Ishikawa (cell line): Measurements from ENCODE around the gene GPR39.

Source experiments
- CEBPB ChIP-seq: IDR thresholded peaks from 2 replicates; pipeline ENCODE4 v1.6.1; 2012
- CREB1 ChIP-seq: IDR thresholded peaks from 2 replicates; pipeline ENCODE4 v1.6.1; 2012; ENCODE audit warnings: low read depth
- EGR1 ChIP-seq: IDR thresholded peaks from 2 replicates; pipeline ENCODE4 v1.6.1; 2012
- EP300 ChIP-seq: IDR thresholded peaks from 2 replicates; pipeline ENCODE4 v1.6.1; 2012; ENCODE audit warnings: borderline replicate concordance
- FOXM1 ChIP-seq: IDR thresholded peaks from 2 replicates; pipeline ENCODE4 v1.6.1; 2012; ENCODE audit warnings: low read depth, borderline replicate concordance
- MAX ChIP-seq: IDR thresholded peaks from 2 replicates; pipeline ENCODE4 v1.6.1; 2012
- NFIC ChIP-seq: IDR thresholded peaks from 2 replicates; pipeline ENCODE4 v1.6.1; 2012
- RAD21 ChIP-seq: IDR thresholded peaks from 2 replicates; pipeline ENCODE4 v1.6.1; 2012; ENCODE audit warnings: low read depth
- TAF1 ChIP-seq: IDR thresholded peaks from 2 replicates; pipeline ENCODE4 v1.6.1; 2012; ENCODE audit warnings: low read depth, mild to moderate bottlenecking
- TCF12 ChIP-seq: IDR thresholded peaks from 2 replicates; pipeline ENCODE4 v1.6.1; 2012; ENCODE audit warnings: low read depth
- TEAD4 ChIP-seq: IDR thresholded peaks from 2 replicates; pipeline ENCODE4 v1.6.1; 2012
- YY1 ChIP-seq: IDR thresholded peaks from 2 replicates; pipeline ENCODE4 v1.6.1; 2012; ENCODE audit warnings: low read depth
- ZBTB7A ChIP-seq: IDR thresholded peaks from 2 replicates; pipeline ENCODE4 v1.6.1; 2012; ENCODE audit warnings: low read depth
- TF ChIP-seq, protein P1 (sequence below): IDR thresholded peaks from 2 replicates; pipeline ENCODE4 v1.6.1; 2012; ENCODE audit warnings: low read depth, mild to moderate bottlenecking
- TF ChIP-seq, protein P2 (sequence below): IDR thresholded peaks from 2 replicates; pipeline ENCODE4 v1.6.1; 2012

GPR39 gene

GRCh38 chr2:132384491-132385151, 32.0 kb upstream of the GPR39 start:
- TF ChIP-seq TEAD4 (no peak), CEBPB (no peak), TCF12 (no peak), RAD21 (no peak), CREB1 (no peak), NFIC (no peak), TAF1 (no peak), EGR1 (no peak), YY1 (no peak), FOXM1 (no peak), ZBTB7A (no peak), MAX (no peak), EP300 (no peak)
- TF ChIP-seq, protein P1, sequence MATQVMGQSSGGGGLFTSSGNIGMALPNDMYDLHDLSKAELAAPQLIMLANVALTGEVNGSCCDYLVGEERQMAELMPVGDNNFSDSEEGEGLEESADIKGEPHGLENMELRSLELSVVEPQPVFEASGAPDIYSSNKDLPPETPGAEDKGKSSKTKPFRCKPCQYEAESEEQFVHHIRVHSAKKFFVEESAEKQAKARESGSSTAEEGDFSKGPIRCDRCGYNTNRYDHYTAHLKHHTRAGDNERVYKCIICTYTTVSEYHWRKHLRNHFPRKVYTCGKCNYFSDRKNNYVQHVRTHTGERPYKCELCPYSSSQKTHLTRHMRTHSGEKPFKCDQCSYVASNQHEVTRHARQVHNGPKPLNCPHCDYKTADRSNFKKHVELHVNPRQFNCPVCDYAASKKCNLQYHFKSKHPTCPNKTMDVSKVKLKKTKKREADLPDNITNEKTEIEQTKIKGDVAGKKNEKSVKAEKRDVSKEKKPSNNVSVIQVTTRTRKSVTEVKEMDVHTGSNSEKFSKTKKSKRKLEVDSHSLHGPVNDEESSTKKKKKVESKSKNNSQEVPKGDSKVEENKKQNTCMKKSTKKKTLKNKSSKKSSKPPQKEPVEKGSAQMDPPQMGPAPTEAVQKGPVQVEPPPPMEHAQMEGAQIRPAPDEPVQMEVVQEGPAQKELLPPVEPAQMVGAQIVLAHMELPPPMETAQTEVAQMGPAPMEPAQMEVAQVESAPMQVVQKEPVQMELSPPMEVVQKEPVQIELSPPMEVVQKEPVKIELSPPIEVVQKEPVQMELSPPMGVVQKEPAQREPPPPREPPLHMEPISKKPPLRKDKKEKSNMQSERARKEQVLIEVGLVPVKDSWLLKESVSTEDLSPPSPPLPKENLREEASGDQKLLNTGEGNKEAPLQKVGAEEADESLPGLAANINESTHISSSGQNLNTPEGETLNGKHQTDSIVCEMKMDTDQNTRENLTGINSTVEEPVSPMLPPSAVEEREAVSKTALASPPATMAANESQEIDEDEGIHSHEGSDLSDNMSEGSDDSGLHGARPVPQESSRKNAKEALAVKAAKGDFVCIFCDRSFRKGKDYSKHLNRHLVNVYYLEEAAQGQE = no peak
- TF ChIP-seq, protein P2, sequence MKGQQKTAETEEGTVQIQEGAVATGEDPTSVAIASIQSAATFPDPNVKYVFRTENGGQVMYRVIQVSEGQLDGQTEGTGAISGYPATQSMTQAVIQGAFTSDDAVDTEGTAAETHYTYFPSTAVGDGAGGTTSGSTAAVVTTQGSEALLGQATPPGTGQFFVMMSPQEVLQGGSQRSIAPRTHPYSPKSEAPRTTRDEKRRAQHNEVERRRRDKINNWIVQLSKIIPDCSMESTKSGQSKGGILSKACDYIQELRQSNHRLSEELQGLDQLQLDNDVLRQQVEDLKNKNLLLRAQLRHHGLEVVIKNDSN = no peak

DNA sequence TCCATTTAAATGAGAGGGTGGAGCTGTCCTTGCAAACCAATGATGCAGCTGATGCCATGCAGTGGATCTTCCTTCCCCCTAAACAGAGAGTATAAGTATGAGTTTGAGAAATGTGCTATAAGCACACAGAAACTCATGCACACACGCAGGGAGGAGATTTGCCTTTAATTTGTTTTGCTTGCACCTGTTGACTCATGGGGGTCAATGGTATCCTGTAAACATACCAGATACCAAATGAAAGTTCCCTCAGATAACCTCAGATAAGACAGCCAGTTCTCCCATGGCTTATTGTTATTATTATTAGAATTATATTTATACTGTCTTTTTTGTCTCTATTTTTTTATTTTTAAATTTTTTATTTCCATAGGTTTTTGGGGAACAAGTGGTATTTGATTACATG, 29.5 kb upstream of the GPR39 start:
- no peak for TF ChIP-seq CEBPB

GRCh38 chr2:132390076-132390475, 26.5 kb upstream of the GPR39 start:
- no peak for TF ChIP-seq MAX
- TF ChIP-seq TEAD4 = no peak
- no peak for TF ChIP-seq RAD21
- no peak for TF ChIP-seq FOXM1
- TF ChIP-seq, protein P1 = no peak
- TF ChIP-seq EGR1 = no peak
- no peak for TF ChIP-seq TAF1
- TF ChIP-seq, protein P2 = no peak
- TF ChIP-seq YY1 = no peak
- TF ChIP-seq EP300 = no peak
- TF ChIP-seq CREB1 = no peak
- TF ChIP-seq ZBTB7A = no peak
- no peak for TF ChIP-seq NFIC
- TF ChIP-seq TCF12 = no peak
- TF ChIP-seq CEBPB = no peak

DNA sequence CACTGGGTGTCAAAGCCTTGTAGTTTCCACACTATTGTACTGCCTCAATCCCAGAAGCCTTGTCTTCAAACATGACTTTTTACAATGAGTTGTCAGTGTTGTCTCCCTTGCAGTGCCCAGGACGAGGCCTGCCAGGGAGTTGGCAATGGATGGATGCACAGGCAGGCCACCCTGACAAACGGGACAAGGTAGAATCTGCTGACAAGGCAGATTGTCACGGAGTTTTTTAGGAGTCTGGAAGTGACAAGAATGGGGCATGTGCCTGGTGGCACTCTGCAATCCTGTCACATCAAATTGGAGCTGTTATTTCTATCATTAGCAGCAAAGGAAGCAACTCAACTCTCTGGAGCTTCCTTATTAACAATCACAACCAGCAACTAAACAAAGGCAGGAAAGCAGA, 25.2 kb upstream of the GPR39 start:
- no peak for TF ChIP-seq NFIC
- no peak for TF ChIP-seq CEBPB
- no peak for TF ChIP-seq TCF12
- TF ChIP-seq, protein P2 = no peak

- TF ChIP-seq FOXM1 = no peak
- TF ChIP-seq, protein P2 = peak; percentile 77
- no peak for TF ChIP-seq RAD21
- TF ChIP-seq CREB1 = no peak
- TF ChIP-seq EP300 = no peak
- no peak for TF ChIP-seq CEBPB
- no peak for TF ChIP-seq TCF12
- TF ChIP-seq YY1 = no peak
- TF ChIP-seq ZBTB7A = no peak
- TF ChIP-seq TEAD4 = peak; percentile 64
Measured at GRCh38 chr2:132392221-132392620, 24.4 kb upstream of the GPR39 start.
